CMK (cell line): ENCODE measurements around the gene IGSF22.

Source experiments
- DNase-seq: peaks from one replicate; pipeline ENCODE4 v3.0.0-alpha.2; 2010; ENCODE audit warnings: low read depth

IGSF22 gene

DNA sequence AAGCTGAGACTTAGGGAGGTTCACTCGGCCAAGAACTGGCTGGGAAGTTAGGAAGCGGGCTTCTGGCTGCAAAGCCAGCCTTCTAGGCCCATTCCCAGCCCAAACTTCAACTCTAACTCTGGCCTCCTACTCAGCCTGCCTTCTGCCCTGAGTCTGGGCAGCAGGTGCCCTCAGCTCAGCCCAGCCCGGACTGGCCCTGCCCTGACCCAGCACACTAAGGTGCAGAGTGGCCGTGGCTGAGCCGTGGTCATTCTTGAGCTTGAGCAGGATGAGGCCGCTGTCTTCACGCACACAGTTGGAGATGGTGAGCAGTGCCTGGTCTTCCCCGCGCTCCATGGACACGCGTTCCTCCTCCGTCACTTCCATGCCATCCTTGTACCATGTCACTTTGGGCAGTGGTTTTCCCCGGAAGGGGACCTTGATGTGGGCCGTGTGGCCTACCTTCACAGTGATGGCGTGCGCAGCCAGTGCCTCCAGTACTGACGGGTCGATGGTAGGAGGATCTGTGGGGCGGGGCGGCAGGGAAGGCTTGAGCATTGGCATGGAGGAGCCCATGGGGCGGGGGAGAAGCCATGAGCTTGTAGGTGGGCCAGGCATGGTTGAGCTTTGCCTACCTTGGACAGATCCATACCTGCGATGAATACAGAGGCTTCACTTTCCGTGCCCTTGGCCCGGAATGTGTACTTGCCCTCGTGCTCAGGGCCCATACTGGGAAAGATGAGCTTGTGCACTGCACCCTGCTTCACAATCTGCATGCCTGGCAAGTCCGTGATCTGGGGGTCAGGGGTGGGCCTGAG, 12.1 kb downstream of the IGSF22 start:
- DNase-seq = no peak

DNA sequence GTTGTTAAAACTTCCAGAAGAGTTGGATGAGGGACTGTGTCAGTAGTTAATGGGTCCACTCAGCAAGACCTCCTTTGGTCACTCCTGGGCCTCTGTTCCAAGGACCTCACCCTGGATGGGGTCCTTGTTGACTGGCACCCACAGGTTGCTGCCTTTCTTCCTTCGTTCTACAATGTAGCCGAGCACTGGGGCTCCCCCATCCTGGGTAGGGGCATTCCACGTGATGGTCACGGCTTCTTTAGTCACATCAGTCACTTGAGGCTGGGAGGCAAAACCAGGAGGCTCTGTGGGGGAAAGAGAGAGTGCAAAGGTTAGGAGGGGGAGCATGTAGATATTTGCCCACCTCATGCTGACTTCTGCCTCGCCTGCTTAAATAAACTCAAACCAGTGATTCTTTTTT, 15.4 kb downstream of the IGSF22 start:
- DNase-seq = no peak

DNA sequence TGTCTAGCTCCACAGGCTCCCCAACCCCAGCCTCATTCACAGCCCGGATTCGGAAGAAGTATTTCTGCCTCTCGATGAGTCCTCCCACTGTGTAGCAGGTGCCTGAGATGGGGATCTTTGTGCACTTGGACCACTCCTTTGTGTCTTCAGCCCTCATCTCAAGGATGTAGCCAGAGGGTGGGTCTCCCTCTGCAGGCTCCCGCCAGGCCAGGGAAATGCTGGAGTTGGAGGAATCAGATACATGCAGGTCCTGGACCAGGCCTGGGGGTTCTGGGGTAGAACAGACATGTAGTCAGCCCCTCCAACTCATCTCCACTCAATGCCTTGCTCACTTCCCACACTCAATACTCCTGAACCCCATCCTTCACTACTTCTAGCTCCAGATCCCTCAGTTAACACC, 16.6 kb downstream of the IGSF22 start:
- no peak for DNase-seq

DNA sequence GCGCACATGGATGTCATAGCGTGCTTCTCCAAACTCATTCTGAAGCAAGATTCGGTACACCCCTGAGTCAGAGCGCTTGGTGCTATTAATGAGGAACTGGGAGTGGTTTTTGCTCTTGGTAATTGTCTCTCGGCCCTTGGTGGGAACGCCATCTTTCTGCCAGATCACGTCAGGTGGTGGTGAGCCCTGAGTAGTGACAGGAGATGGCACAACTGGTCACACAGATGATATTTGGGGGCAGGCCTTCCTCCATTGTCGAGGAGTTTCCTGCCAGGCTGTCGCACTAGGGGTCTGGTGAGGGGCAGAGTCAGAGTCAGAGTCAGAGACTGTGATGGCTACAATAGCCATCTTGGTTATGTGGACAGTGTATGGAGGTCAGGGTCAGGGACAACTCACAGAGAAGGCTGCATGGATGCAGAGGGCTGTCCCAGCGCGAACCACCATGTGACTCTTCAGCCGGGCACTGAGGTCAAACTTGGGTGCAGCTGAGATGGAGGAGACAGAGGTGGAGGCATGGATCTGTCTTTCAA, 18.1 kb downstream of the IGSF22 start:
- DNase-seq = no peak

DNA sequence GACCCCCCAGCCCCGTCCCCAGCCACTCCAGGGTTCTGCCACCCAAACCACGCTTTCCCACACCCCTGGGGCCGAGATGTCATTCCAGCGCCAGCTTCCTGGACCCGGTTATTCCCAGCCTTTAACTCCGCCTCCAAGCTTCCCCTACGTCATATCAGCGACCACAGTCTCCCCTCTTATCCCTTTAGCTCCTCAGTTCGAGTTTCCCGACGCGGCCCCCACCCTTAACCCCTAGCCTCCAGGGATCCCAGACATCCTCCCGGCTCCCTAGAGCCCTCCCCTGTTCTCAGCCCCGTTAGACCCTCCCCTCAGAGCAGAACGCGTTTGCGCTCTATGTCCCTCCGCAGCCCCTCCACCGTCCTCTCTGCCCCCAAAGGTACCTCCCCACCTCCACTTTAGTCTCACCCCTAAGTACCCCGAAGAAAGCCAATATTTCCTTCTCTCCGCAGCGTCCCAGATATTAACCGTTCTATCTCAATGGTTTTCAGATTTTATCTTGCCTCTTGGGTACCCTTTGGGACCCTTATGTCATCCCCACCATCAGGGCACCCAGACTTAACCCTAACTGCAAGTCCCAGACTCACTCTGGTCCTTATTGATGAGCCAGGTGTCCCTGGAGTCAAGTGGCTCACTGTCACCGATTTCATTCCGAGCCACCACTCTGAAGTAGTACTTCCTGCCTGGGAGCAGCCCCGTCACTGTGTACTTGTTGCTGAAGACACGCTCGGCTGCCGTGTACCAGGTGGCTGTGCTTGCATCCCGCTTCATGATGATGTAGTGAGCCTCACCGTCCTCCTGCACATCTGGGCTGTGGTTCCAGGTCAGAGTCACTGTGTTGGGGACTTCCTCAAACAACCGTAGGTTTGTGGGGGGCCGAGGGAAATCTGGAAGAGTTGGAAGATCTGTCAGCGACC, 19.4 kb downstream of the IGSF22 start:
- DNase-seq = no peak

DNA sequence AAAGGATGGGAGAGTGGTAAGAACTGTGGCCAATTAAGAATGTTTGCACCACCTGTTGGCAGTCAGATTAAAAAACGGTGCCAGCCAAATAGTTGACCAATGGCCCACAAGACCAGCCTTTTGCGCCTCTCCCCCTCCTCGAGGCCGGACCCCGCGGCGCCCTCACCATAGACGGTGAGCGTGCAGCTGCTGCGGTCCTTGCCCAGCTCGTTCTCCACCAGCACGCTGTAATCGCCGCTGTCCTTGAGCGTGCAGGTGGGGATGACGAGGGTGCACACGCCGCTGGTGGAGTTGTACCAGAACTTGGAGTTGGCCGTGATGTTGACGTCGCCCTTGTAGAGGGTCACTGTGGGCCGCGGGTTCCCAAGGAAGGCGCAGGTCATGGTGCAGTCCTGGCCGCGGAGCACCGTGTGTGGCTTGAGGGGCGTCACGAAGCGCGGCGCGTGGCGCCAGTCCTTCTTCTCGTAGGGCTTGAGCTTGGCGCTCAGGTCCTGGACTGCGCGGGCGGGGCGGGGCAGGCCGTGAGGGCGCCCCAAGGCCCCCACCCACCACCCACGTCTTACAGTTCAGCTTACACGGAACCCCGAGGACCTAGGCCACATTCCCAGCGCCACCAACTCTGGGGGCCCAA, 20.2 kb downstream of the IGSF22 start:
- DNase-seq = no peak

DNA sequence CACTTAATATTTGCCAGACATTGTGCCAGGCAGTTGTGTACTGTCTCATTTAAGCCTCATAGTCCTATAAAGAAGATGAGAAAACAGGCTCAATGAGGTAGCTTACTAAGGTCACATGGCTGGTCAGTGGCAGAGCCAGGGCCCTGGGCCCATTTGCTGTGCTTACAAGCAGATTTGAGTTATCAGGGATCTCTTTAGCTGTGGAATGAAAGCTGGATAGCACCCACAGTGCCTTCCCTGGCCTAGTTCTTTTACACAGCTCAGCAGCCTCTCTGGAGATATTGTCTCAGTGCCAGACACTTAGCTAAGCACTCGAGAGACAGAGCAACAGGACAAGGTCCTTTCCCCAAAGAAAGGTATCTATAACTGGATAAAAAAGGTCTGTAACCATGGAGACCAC, 21.3 kb downstream of the IGSF22 start:
- no peak for DNase-seq

DNA sequence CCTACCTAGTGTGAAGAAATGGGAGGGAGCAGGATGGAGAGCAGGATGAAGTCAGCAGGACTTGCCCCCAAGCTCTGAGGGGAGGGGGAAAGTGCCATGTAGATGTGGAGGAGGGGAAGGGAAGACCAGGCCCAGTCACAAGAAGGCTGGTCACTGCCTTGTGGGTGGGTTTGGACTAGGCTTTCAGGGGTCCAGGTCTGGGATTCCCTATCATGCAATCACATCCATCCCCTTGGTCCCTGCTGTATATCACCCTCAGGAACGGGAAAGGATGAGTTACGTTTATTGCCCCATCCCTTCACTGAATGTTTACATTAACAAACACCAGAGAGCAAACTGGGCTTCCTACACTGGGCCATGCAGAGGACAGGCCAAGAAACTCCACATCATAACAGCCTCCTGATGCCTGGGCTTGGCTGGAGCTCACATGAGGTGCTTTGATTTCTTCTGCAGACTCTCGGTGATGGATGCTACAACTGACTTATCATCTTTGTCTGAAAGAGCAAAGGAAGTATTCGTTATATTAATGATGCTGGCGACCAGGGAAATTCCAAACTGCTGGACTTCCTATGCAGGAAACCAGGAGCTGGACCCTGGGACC, 21.8 kb downstream of the IGSF22 start:
- no peak for DNase-seq

DNA sequence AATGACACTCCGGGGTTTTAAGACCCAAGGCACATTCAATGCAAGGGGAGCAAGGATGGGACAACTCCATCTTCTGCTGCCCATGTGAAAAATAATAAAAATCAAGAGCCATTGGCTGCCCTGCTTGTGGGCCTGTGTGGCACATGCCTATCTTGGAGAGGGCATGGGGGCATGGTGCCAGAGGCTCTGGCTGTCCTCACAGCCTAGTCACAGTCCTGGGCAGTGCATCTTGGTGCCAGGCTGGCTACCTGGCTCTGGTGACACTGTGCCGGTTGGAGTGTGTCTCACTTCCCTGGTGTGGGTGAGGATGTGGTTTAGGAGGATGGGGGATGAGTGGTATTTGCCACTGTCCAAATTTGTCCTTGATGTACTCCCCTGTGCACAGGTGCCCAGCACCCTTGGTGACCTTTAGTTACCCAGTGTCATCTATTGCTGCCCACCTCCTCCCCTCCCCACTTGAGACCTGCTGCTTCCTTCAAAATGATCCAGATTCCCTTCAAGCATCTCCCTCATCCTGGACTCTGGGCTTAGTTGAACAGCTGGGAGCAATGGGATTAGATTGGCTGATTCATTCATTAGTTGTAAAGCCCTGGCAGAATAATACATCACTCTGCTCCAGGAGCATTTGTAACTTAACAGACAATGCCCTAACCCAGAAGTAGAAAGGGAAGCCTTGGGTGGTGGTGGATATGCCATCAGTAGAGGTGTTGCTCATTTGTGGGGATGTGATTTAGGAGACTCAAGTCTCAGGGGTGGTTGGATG, 22.8 kb downstream of the IGSF22 start:
- no peak for DNase-seq

DNA sequence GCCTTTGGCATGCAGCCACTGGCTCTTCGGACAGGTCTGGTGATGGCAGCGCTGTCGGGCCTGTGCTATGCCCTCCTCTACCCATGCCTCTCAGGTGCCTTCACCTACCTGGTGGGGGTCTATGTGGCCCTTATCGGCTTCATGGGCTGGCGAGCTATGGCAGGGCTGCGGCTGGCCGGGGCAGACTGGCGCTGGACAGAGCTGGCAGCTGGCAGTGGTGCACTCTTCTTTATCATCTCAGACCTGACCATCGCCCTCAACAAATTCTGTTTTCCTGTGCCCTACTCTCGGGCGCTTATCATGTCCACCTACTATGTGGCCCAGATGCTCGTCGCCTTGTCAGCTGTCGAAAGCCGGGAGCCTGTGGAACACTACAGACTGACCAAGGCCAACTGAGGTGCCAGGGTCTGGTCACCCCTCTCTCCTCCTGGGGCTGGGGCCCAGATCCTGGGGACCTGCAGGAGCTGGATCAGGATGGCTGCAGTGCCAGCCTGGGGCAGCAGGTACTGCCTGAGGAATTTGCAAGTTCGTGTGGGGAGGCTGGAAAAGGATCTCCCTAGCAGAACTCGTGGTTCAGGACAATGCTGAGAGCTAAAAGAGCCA, 24.3 kb downstream of the IGSF22 start:
- DNase-seq = no peak

DNA sequence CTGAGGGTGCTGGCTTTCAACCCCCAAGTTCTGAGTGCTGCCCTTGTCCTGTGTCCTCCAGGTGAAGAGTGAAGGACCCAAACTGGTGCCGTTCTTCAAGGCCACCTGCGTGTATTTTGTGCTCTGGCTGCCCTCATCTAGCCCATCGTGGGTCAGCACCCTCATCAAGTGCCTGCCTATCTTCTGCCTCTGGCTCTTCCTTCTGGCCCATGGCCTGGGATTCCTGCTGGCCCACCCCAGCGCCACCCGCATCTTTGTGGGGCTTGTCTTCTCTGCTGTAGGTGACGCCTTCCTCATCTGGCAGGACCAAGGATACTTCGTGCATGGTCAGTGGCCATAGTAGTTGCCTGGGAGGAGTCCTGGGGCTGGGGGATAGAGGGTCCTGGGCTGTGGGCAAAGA, 25.1 kb downstream of the IGSF22 start:
- no peak for DNase-seq

DNA sequence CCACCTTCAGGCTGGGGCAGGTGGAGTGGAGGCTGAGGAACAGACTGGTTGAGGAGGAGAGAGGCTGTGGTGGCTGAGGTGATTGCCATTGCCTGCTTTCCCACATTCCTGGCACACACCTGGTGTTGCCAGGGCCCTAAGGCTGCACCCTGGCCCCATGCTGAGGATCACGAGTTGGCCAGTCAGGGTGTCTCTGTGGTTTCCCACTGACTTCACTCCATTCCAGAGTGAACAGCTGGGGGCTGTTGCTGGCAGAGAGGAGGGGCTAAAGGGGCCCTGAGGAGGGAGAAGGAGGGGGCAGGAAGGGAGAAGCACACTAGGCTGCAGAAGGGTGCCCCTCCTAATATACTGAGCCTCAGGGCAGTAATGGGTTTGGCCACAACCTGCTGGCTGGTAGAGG, 25.6 kb downstream of the IGSF22 start:
- no peak for DNase-seq

DNA sequence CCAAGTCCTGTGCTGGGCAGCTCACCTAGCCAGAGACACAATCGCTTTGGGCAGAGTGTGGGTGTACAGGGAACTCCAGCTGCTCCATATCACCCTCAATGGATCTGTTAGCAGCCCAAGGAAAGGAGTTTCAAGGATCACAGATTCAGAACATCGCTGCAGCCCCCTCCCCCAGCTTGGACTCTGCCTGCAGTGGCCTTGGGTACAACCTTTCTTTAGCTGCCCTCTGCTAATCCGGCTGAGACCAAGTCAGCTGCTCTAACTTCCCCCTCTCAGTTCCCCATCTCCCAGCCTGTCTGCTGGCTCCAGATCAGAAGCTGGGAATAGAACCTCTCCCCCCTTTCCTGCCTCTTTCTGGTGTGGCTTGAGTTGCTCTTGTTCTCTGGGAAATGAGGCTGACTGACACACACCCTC, 26.1 kb downstream of the IGSF22 start:
- no peak for DNase-seq

DNA sequence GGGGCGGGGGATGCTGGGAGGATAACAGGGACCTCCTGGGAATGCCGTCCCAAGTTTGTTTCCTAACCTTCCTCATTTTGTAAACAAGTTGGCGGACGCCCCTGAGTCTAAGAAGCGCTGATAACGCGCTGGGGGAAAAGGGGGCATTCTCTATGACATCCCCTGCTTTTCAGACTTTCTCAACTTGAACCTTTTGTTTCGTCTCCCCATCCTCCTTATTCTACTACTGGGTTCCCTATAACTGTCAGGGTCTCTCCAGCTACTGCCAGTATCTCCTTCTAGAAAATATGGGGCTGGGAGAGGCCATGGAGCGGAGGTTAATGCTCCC, 26.8 kb downstream of the IGSF22 start:
- no peak for DNase-seq

DNA sequence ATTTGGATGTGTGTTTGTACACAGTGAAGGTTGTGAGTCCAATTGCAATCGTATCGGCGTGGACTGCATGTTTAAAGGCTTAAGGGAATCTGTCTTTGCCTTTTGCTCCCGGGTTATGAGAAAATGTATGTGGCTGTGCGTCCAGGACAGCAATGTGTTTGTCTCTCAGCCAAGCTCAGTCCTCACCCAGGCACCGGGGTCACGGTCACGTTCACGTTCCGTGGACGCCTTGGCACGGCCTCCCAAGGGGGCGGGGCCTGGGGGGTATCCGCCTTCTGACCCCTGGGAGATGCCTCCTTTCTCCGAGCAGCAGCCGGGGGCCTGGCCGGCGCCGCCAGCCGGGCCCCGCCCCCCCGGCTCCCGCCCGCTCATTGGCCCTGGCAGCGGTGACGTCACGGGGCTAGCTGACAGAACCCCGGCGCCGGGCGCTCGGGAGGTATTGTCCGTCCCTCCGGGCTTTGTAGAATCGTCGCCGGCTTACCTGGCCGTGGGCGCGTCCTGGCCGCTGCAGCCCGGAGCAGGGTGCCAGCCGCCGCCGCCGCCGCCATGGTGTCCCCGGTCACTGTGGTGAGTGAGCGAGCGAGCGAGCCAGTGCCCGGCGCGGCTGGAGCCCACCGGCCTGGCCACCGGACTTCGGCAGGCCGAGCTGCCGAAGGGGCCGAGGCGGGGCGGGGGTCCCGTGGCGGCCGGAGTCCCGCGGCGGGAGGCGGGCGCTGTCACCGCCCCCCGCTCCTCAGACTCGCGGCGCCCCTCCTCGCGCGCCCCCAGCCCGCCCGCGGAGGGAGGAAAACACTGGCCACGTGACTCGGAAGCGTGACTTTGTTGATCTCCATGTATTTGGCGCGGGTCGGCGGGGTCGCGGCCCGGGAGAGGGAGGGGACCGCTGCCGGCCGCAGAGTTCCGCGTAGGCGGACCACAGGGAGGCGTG, 27.4 kb downstream of the IGSF22 start, which contains the start of gene TMEM86A:
TMEM86A (plus strand) TSS at position 439 of the 928 bp plus-strand sequence; CDS start at position 547, 108 bp downstream.
- peak; percentile 65 for DNase-seq

DNA sequence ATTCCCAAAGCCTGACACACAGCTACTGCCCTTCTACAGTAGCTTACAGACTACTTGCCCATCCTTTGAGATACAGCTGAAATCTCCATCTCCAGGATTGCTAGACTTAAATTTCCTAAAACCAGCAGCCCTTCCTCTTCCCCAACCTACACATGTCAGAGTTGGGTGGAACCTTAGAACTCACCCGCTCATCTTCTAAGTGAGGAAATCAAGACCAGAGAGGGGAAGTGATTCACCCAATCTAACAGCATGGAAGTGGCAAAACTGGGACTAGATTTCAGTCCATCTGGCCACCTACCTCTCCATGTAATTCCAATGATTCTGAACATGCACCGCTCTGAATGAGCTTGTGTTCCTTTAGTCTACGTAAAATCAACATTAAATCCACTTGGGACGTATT, 28.4 kb downstream of the IGSF22 start:
- DNase-seq = no peak

DNA sequence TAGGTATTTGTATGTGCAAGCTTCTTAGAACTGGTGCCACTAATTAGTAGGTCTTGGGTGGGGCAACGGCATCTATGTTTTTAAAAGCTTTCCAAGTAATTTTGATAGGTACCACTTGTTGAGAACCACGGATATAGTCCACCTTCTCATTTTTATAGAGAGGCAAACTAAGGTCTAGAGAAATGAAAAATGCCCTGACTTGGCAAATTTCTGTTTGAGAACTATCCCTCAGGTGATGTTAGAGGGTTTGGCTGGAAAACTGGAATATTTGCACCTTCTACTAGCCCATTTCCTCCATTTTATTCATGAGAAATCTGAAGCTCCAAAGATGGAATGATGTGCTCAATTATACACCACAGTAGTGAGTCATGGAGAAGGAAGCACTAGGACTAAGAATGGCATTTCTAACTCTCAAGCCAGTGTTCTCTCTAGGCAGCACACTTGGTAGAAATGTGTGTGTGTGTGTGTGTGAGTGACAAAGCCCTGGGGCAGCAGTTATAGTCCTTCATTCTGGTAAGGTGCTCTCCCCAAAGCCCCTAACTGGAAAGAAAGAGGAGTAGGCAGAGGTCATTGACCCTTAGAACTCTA, 29.3 kb downstream of the IGSF22 start:
- DNase-seq = no peak

DNA sequence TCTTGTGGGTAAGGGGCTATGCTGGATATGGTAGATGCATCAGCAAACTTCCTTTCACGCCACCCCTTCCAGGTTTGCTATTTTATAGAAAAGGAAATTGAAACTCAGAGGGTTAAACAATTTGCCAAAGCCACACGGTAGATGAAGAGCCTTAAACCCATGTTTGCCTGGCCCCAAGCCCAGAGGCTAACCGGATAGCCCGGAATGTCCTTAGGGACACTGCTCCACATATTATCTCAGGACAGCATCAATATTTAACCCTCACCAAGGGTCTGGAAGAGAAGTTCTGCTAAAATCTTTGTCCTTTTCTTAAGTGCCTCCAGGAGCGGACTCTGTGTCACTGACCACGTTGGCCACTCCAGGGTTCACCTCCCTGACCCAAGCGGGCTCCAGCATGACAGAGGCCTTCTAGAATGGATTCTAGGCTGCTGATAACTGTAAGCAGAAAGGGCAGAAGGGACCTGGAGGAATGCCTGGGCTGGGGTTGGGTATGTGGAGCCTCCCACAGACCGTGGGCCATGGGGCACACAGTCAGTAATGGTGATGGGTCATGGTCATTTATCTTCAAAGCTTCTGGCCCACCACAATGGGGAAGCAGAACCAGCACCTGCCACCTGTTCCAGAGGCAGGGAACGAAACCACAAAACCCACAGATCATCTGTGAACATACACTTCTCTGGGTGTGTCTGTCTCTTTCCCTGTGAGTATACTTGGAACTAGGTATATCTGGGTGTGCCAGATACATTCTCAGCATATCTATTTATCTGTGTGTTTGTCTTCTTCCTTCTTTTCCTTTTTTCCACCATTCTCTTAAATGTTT, 32.8 kb downstream of the IGSF22 start:
- DNase-seq = no peak
